HUDEP-2 (cell line): Measurements from ENCODE around the gene AFF2.

Experiments
- DNase-seq, 76 experiments: peaks; one replicate each; lab custom pipeline; 2025; ENCODE audit not compliant: unreplicated experiment in 76 of 76; lab: John Stamatoyannopoulos, UW

AFF2 gene

DNA sequence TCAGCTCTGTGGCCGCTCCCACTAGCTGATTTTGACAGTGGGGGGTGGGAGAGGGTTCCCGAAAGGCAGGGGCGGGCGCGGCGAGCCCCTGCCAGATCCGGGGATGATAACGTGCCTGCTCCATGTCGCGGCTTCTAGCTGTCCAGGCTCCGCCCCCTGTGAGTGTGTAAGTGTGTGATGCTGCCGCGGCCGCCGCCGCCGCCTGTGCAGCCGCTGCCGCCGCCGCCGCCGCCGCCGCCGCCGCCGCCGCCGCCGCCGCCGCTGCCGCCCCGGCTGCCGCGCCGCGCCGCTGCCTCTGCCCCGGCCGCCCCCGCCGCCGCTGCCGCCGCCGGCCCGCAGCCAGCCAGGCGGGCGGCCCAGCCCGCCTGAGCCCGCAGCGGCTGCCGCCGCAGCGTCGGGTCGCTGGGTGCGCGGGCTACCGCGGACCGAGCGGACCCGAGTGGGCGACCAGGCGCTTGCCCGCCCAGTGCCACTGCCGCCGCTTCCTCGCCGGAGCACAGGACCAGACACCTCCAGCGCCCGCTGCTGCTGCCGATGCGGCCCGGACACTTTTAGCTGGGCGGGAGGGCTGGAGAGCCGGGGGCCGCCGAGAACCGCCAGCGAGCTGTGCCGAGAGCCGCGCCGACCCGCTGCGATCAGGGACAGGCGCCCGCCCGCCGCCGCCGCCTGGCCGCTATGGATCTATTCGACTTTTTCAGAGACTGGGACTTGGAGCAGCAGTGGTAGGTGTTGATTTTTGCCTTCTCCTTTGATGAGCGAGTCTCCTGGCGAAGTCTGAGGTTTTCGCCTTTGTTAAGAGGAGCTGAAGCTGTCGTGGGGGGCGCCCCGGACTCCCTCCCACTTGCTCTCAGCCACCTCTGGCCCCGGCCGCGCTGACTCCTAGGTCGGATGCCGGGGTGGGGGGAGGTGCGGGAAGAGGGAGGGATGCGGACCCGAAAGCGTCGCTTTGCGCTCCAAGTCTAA, at the start of gene AFF2:
AFF2 (plus strand) TSS at position 195 of the 963 bp plus-strand sequence; CDS start at position 676, 481 bp downstream.
- peak in 3 of 76 experiments; percentile 0 to 2 (median 0) for DNase-seq

GRCh38 chrX:148457279-148457678, 43.1 kb upstream of the AFF2 start:
- no peak for DNase-seq

DNA sequence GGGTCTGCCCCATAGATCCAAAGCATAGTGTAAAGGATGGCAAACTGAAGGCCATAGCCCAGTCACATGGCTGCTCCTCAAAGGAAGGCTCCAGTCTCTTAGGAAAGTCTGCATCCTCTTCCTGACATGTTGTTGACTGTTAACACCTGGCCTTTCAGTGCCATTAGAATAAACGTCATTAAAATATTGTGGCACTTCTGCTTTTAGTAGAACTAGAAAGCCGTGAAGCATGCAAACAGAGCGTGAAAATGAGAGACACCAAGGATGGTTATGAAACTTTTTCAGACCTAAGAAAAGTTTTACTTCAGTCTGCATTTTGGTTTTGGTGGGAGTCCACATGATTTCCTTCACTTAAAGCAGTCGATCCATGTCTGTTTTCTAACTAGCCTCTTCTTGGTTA, 41.1 kb upstream of the AFF2 start:
- no peak for DNase-seq

GRCh38 chrX:148466292-148466691, 34.1 kb upstream of the AFF2 start:
- DNase-seq: no peak

- DNase-seq: no peak
These were observed 30.1 kb upstream of the AFF2 start for GRCh38 chrX:148470324-148470723.

DNA sequence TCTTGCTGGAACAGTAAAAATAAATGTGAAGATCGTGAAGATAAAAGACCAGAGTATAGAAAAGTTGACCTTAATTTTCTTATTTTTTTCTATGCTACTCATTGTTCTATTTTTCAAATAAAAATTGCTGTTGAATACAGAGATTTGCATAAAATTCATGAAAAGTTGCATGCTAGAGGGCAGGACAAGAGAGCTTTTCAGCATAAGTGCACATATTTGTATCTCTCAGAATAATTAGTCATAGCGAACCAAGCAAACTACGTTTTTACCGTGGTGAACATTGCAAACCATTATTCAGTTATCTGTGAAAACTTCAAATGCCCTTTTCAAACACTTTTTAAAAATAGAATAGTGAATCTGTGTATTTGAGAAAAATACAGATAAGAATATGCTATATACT, 26.4 kb upstream of the AFF2 start:
- DNase-seq: no peak

DNA sequence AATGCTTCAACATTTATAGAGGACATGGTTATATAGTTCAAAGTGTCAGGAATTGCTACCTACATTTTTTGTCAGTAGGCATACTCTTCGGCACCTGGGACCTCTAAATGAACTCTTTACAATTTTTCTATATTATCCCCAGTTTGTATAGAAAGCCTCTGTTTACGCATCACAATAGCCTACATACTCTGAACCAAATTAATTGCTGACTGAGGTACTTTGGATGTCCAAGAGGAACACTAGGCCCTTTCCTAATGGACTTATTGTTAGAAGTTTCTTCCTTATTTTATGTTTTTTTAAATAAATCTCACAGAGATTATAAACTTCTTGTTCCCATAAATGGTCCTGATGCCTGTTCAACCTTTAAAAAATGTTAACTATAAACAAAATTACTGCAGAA, 8.4 kb upstream of the AFF2 start:
- no peak for DNase-seq

- DNase-seq: no peak
These were observed 5.2 kb upstream of the AFF2 start for GRCh38 chrX:148495176-148495575.

DNA sequence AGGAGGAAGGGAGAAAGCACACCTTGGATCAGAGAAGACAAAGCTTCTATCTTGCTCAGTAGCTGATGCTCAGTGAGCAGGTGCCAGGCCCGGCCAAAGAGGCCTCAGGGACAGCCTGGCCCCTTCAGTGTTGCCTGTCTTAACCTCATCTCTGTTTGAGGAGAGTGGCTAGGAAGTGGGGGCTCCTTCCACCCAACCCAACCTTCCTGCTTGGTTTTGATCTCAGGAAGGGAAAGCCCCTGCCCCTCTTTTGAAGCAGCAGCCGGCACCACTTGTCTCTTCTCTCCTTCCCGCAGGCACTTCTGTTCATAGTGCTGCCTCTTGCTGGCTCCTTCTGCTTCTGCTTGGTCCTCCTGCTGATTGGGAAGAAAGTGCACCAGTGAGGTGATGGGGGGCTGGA, 2.4 kb upstream of the AFF2 start:
- DNase-seq: no peak

- no peak for DNase-seq
These were observed 587 bp upstream of the AFF2 start for GRCh38 chrX:148499638-148500422.

- no peak for DNase-seq
These were observed 1.1 kb downstream of the AFF2 start for GRCh38 chrX:148501386-148502066.

GRCh38 chrX:148504506-148504905, 4.1 kb downstream of the AFF2 start:
- no peak for DNase-seq

- no peak for DNase-seq
These were observed 7.0 kb downstream of the AFF2 start for GRCh38 chrX:148507418-148507817.

DNA sequence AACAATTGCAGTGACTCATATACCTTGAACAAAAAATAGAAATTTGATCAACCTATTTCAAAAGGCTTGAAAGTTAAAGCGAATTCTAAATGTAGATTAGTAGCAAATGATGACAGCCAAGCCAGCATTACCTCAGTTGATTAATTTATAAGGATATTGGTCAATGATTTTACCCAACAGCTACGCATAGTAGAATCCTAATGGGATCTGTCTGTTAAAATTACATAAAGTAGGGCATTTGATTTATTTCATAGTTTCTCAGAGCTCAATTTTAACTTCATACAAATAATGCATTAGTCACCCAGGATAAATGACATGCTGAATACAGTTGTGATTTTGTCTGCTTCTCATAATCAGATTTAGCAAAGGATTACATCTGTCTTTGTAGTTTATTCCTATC, 12.0 kb downstream of the AFF2 start:
- no peak for DNase-seq

GRCh38 chrX:148513661-148514060, 13.2 kb downstream of the AFF2 start:
- no peak for DNase-seq

- DNase-seq: no peak
These were observed 16.8 kb downstream of the AFF2 start for GRCh38 chrX:148517176-148517575.

DNA sequence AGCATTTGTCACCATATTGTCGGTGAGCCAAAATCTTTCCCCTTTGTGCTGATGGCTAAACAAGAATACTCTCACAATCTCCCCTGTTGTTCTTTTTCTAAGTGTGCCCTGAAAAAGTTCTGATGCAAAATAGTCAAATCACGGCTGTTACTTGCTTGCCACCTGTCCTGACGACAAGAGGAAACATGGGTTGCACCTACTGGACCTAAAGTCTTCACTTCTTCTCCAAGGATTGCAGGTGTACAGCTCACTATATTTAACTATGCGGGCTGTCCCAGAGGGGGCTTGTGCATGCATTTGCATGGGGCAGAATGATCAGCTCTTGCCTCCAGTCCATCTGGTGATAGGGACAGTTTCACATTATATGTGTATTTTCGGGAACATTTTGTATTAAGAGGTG, 21.6 kb downstream of the AFF2 start:
- DNase-seq: no peak

DNA sequence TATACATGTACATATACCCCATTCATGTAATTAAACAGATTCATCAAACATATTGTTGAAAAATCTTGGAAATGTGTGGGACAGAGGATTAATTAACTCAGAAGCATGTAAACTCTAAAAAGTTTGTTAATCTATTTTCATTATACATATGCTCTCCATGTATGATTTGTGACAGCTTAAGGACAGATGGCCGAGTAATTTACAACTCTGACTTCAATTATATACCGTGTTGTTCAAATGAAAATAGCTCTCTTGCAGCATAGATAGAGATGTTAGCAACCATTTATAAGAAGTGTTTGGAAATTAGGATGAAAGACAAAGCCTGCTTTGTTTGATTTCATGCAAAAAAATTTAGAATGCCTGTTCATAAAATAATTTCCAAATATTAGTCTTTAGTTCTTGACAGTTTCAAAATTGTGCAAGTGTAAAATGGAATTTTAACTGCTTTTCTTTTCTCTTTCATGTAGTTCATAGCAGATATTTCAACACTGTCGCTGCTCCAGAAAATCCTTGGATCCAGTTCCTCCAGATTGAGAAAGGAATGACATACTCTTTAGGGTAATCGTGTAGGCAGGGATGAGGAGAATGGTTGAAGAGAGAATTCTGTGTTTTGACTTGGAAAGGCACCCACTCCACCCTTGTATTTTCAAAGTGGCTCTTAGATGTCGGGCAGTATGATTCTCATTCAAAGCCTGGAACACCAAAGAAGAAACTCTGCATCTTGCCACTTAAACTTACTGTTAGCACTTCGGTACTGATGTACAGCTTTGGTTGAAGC, 23.1 kb downstream of the AFF2 start:
- DNase-seq: no peak

- DNase-seq: peak in 6 of 76 experiments; percentile 0 to 3 (median 0)
These were observed 30.2 kb downstream of the AFF2 start for GRCh38 chrX:148530464-148531077.

DNA sequence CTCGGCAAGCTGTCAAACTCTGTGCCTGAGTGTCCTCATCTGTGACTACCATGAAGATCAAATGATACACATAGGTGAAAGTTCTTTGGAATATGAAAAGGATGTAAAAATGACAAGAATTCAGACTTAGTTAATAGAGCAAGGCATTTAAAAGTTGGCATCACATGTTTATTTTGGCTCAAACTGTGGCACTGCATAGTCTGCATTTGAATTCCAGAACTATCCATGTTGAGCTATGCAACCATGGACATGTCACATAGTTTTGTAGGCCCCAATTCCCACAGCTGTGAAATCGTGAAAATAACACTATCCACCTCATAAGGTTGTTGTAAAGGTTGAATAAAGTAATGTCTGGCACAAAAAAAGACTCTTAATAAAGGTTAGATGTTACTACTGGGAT, 33.9 kb downstream of the AFF2 start:
- no peak for DNase-seq
